Ramos (cell line): Measurements from ENCODE around the gene STK24.

Source experiments
- in situ Hi-C: fragments of 300-500 bp; cut with MboI; formaldehyde crosslinking; loops from one replicate; pipeline ENCODE4 v1.14.3; 2022; ENCODE audit warnings: low sequenced_read_pairs; ENCODE audit not compliant: unreplicated experiment

STK24 gene

DNA sequence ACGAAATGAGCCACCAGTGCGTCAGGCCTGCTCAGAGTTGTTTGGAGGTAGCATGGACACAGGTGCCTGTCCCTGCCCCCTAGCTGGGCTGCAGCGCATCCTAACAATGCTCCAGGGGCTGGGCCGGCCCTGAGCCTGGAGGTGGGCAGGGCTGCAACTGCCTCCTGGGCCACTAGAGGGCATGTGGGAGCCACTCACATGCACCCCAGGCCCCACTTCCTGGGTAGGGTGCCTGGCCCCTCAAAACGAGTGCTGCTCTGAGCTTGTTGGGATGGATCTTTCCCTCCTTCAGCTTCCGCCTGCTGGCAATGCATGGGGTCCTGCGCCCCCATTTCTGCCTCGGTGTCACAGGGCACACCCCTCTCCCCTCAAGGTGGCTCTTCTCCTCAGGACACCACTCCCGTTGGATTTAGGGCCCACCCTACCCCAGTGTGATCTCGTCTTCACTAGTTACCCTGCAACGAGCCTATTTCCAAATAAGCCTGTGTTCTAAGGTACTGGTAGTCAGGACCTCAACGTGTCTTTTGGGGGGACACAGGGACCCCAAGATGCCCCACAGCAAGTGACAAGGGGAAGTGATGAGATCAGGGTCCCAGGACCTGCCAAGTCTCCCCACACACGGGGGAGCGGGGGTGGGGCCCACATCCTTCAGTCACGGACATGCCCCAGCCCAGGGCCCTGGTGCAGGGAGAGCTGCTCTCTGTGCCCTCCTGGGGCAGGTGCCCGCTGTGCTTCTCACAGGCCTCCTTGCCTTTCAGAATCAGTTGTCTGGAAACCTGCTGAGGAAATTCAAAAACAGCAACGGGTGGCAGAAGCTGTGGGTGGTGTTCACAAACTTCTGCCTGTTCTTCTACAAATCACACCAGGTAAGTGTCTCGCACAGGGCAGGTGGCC, 131.3 kb downstream of the STK24 start:
- in situ Hi-C loops, result loop anchor here (5.0 to 10.0 kb wide), 2 partner anchors 212 to 399 kb away; no protein-coding TSS in a partner anchor

DNA sequence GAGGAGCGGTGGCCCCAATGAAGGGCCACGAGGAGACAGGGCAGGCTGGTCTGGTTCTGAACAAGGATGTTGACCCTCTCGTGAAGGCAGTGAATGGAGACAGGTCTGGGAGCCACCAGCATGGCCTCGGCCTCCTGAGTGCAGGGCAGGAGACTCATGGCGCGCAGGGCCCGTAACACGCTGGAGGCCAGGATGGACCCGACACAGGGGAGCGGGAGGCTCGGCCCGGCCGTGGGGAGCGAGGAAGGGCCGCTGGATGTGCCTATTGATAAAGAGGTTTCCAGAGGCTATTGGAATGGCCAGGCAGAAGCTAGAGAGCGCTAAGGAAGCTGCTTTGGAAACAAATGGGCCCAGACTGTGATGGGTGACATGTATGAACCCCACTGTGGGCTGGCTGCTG, 132.5 kb downstream of the STK24 start:
- in situ Hi-C loops, result loop anchor here (10.0 kb wide), 1 partner anchor 400 kb away; no protein-coding TSS in a partner anchor

DNA sequence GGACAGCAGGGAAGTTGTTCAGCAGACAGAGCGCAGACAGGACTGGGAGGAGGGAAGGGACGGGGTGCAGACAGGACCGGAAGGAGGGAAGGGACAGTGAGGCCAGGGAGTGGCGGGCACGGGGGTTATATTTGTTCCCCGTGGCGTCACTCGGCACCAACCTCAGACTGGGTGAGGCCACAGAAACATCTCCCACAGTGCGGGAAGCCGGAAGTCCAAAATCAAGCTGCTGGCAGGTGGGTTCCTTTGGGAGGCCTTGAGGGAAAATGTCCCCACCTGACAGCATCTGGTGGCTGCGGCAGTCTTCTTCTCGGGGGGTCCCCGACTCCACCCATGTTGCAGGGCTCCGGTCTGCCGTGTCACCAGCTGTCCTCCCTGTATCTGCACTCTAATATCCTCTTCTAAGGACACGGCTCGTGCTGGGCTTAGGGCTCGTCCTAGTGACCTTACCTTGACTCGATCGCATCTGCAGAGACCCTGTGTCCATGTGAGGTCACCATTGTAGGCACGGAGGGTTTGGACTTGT, 133.0 kb downstream of the STK24 start:
- in situ Hi-C loops, result loop anchor here (10.0 kb wide), 1 partner anchor 401 kb away; no protein-coding TSS in a partner anchor

DNA sequence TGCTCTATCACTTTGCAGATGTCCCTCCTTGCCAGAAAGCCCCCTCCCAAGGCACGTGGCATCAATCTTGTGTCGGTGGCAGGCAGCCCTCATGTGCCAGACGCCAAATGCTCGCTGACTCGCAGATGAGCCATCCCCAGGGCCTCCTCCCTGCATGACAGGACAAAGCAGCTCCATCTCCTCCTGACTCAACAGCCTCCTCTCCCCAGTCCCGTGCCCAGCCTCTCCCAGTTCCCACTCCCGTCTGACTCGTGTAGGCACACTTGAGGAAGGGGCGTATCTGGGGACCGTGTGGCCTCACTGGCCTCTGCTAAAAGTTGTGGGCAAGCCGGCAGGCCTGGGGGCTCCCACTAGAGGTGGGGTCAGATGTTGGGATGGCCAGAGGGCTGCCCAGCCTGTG, 133.6 kb downstream of the STK24 start:
- in situ Hi-C loops, result loop anchor here (10.0 kb wide), 1 partner anchor 401 kb away; no protein-coding TSS in a partner anchor

DNA sequence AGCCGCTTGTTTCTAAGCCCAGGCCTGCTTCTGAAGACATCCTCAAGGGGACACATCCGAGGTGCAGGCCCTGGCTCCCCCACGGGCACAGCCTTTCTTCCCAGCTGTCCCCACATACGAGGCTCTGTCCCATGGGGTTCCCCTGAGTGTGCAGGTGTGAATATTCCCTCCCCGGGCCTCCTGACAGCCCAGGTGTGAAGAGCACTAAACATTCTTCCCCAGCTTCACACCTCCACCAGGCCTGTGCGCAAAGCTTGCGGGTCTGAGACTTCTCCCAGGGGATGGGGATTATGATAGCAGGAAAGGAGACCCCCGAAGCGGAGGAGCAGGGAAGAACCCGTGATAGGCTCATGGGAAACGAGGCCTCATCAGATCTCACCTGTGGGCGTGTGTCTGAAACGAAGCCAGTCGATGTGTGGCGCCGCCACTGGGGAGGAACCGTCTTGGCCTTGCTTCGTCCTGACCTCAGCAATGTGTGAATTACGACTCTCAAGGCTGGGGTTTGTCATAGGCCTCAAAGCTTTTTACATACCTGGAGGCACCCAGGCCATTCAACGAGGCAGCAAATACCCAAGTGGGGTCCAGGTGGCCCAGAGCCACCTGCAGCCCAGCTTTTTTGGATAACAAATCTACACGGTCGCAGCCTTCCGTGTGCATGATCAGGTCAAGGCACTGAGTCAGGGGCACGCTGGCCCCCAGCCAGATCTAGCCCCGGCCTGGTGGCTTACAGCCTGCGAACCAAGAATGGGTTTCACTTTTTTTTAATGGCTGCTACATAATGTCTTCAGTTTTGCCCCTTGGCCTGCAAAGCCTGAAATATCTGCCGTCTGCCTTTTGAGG, 134.3 kb downstream of the STK24 start:
- in situ Hi-C loops, result loop anchor here (10.0 kb wide), 1 partner anchor 402 kb away; no protein-coding TSS in a partner anchor

DNA sequence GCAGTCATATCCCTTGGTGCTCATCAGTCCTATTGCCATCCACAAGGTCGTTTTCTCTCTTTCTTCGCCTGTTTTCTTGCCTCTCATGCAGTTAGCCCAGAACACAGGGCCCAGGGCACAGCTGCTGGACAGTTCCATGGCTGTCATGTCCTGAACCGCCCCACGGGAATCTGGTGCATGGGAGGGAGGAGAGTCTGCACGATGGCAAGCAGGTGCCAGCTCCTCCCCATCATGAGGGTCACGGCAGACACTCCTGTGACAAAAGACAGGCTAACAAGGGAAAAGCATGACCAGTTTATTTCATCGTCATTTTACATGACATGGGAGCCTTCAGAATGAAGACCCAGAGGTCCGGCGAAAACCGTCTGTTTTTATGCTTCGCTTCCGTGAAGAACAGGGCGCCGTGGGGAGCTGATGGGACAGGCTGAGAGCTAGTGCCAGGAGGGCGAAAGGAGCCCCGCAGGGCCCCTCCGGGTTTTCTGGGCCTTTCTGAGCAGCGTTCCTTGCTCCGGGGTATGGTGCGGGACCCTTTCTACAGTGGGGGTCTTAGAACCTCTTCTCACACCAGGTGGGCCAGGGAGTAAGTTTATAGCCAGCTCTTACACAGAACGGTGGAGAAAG, 135.7 kb downstream of the STK24 start:
- in situ Hi-C loops, result loop anchor here (10.0 kb wide), 1 partner anchor 404 kb away; no protein-coding TSS in a partner anchor

DNA sequence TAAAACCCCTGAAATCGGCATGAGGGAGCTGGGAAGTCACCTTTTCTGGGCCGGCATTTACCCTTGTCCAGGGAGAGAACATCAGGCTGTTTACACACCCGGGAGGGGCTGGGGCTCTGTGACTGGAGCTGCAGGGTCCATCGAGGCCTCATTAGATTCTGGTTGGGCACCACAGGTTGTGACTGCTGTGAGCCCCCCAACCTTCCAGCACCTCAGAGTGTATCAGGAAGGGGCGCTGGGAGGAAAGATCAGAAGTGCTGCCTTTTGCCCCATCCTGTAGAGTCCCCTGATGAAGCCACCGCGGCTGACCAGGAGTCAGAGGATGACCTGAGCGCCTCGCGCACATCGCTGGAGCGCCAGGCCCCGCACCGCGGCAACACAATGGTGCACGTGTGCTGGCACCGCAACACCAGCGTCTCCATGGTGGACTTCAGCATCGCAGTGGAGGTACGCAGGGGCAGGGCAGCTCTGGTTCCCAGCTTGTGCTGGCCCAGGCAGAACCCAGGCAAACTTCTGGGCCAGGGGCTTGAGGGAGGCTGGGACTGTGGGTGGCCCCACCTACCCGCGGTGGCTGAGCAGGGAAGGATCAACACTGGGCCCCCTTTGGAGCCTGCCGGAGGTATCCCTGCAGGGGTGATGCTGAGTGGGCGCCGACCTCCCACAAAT, 136.4 kb downstream of the STK24 start:
- in situ Hi-C loops, result loop anchor here (10.0 kb wide), 1 partner anchor 404 kb away; no protein-coding TSS in a partner anchor

DNA sequence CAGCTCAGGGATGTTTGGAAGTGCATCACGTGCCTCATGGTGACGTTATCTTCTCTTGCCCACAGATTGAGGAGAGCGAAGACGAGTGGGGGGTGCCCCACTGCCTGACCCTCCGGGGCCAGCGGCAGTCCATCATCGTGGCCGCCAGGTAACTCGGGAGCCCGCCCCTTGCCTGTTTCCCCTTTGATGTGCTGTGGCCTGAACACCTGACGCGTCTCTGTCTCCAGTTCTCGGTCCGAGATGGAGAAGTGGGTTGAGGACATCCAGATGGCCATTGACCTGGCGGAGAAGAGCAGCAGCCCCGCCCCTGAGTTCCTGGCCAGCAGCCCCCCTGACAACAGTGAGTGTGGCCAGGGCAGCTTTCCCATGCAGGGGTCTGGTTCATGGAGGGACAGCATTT, 137.0 kb downstream of the STK24 start:
- in situ Hi-C loops, result loop anchor here (10.0 kb wide), 1 partner anchor 405 kb away; no protein-coding TSS in a partner anchor

DNA sequence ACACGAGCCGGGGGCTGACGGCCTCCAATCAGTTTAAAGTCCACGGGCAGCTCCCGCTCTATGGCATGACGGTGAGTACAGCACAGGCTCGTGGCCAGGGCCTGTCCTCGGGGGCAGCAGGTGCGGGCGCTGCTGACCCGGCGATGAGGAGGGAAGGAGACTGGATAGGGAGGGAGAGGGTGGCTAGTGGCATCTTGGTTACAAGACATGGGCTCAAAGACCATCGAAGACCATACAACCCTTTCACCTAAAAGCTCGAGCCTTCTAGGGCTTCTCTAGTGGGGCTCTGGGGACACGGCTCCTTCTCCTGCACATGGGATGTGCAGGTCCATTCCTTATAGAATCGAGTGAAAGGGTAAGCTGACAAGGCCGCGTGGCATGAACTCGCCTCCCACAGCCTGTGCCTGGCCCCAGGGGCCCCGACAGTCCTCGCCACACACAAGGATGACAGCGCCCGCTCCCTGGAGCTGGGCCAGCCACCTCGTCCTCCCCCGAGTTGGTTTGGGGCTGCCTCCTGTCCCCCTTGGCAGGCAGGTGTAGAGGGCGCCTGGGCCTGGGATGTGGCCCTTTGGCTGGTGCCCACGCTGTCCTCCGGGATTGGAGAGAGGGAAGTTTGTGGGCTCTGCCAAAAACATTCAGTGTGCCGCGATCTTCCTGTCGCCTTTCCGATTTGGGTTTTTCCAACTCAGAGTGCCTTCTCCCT, 137.6 kb downstream of the STK24 start:
- in situ Hi-C loops, result no loop called here

DNA sequence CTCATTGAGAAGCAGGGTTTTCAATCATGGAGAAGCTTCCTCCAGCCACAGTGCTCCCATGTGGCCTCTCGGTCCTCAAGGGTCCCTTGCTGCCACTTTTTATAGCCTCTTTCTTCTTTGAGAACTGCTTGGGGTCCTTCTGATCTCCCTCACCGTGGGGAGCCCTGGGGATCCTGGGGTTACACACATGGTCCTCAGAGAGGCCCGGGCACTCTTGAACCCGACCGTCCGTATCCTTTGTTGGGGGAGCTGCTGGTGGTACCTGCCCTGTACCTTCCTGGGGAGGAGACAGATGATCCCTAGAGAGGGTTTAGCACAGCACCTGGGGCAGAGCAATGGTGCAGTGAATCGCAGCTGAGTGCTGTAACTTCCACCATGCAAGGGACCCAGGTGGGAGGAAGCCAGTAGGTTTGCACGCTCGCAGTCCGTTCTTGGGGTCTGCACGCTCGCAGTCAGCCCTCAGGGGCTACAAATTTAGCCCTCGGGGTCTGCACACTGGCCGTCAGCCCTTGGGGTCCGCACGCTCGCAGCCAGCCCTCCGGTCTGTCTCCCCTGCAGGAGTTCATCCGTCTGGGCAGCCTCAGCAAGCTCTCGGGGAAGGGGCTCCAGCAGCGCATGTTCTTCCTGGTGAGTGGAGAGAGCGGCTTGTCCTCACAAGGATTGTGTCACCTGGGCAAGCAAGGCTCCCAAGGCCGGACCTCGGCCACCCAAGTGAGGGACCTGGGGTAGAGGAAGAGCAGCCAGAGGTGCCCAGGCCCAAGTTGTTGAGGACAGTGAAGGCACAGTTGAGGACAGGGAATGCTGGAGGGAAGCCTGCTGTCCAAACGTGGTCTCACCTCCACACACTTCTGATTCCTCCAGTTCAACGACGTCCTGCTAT, 138.4 kb downstream of the STK24 start:
- in situ Hi-C loops, result no loop called here

DNA sequence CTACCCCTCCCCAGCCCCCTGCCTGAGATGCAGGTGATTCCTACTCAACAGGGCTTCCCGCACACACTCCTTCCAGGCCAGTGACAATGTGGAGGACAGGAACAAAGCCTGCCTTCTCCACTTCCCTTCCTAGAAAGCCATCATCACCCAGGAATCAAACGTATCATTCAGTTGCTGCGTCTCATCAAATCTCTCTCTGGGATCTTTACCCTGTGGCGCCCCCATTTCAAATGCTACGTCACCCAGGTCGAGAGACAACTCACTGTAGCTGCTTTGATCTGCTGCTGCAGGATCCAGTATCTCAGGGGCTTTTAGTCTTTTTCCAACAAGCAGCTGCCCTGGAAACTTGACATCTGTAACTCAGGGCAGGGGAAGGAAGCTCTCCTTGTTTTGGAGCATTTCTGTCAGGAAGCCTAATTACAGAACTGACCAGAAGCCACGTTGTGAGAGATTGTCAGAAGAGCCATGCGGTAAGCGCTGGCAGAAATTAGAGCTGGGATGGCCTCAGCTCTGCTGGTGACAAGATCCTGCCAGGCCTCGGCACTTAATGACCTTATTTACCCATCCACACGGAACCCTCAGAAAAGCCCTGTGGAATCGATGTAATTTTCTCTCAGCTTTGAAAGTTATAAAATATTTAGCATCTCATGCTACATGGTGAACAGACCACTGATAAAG, 140.5 kb downstream of the STK24 start:
- in situ Hi-C loops, result no loop called here

DNA sequence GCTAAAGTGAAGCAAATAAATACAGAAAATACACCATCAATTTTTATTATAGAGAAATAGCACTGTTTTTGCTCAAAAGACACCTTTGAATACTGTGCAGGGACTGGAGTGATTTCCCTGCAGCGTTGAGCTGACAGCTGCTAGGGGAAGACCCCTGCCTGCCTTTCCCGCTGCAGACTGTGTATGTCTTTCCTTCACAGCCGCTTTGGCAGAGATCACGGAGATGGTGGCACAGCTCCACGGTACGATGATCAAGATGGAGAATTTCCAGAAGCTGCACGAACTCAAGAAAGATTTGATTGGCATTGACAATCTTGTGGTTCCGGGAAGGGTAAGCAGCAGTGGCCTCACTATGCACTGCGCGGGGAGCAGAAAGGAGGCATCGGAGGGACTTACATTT, 141.5 kb downstream of the STK24 start:
- in situ Hi-C loops, result no loop called here

DNA sequence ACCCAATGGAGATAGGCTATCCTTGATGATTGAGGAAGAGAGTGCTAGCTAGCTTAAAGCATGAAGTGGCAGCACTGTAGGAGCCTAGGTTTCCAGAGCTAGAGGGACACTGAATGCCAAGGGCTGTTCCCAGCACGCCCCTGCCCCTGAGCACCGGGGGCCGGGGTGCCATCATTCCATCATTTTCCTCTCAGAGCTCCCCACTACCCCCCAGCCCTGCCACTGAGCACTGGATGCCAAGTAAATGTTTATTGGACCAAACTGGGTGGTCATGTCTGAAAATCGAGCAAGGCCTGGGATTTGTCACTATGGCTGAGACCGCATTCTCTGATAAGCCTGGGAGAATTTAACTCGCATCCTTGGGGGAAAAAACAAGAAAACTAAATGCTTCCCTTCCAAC, 142.8 kb downstream of the STK24 start:
- in situ Hi-C loops, result no loop called here

DNA sequence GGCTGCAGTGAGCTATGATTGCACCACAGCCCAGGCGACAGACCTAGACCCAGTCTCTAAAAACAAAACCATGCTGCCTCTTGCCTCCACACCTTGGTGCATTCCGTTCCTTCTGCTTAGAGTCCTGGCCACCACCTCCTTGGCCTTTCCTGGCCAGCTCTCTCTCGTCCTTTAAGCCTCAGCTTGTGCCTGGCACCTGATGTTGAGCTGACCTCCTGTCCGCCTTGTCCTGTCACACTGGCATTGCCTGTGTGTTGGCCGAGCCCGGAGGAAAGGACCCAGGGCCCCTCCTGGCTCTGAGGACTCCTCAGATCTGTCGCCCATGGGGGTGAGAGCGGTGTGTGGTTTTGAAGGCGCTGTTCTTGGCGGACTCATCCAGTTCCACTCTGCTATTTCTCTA, 143.3 kb downstream of the STK24 start:
- in situ Hi-C loops, result no loop called here

DNA sequence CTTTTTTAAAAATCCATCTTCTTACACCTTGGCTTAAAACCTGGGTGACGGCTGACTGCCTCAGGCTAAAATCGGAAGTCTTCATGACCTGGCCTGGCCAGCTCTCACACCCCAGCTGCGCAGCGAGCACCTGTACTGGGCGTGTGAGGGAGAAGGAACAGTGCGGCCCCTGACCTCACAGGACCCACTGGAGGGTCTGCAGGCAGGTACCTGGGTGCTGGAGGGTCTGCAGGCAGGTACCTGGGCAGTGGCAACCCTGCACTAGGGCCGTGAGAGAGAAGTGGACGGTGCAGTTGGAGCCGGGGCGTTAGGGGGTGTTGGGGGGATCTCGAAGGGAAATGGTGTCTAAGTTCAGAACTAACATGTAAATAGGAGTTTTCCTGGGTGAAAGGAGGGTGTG, 144.3 kb downstream of the STK24 start:
- in situ Hi-C loops, result no loop called here

DNA sequence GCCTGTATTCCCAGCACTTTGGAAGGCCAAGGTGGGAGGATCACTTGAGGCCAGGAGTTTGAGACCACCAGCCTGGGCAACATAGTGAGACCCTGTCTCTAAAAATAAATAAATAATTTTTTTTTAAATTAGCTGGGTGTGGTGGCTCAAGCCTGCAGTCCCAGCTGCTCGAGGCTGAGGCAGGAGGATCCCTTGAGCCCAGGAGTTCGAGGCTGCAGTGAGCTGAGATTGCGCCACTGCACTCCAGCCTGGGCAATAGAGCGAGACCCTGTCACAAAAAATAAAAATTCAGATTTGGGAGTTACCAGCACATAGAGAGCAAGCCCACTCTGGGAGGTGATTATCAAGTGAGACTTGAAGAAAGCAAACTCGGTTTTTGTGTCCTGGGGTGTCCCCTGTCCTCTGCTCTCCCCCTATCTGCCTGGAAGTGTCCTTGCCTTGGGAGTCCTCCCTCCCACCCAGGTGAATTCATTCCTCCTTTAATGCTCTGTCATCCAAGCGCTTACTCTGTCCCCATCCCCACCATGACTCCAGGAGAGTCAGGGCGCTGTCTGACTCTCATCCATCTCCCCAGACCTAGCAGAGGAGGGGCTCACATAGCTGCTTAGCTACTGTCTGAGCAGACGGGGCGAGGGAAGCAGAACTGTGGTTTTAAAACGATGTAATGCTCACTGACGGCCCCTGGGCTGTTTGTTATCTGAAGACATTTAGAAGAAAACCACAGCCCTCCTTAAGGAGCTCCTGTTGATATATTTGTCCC, 146.8 kb downstream of the STK24 start:
- in situ Hi-C loops, result no loop called here

DNA sequence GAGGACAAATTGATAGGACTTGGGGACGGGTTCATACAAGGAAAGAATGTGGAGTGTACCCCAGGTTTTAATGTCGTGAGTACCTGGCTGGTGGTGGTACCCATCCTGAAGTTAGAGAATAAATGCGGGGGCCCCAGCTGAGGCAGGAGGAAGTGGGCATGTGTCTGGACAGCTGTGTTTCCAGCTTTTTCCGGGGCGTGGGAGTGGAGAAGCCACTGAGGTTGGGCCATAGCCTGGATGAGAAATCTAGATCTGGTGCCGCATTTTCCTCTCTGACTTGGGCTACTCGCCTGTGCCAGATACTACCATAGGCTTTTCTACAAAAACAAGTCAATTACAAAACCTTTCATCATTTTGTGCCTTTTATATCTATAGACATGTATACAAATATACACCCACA, 147.4 kb downstream of the STK24 start:
- in situ Hi-C loops, result no loop called here
